NAMALWA (cell line): ENCODE results near the gene MRPS18A.

Experiments
- DNase-seq: peaks from one replicate; pipeline ENCODE4 v3.0.0-alpha.2; 2015; ENCODE audit warnings: low spot score

Gene MRPS18A

GRCh38 chr6:43687437-43688347 lies at the start of gene MRPS18A:
TSS of gene MRPS18A (minus strand) at chr6:43687791. CDS start at chr6:43687779, 12 bp downstream.
- peak; percentile 84 for DNase-seq

- no peak for DNase-seq
Observed at GRCh38 chr6:43736844-43737243, 49.3 kb upstream of the MRPS18A start.

- no peak for DNase-seq
Observed at GRCh38 chr6:43736211-43736786, 48.7 kb upstream of the MRPS18A start.

GRCh38 chr6:43735642-43736199 lies 48.1 kb upstream of the MRPS18A start:
- DNase-seq: no peak

- DNase-seq: no peak
Observed at GRCh38 chr6:43734294-43734665, 46.7 kb upstream of the MRPS18A start.

- no peak for DNase-seq
Observed at GRCh38 chr6:43733471-43734293, 46.1 kb upstream of the MRPS18A start.

- DNase-seq: no peak
Observed at GRCh38 chr6:43730634-43731033, 43.0 kb upstream of the MRPS18A start.

GRCh38 chr6:43729537-43729936 lies 41.9 kb upstream of the MRPS18A start:
- no peak for DNase-seq

- DNase-seq: no peak
Observed at GRCh38 chr6:43728586-43728985, 41.0 kb upstream of the MRPS18A start.

GRCh38 chr6:43727634-43728033 lies 40.0 kb upstream of the MRPS18A start:
- no peak for DNase-seq

GRCh38 chr6:43725643-43726580 lies 38.3 kb upstream of the MRPS18A start:
- DNase-seq: no peak

- DNase-seq: peak; percentile 92
Observed at GRCh38 chr6:43724914-43725642, 37.5 kb upstream of the MRPS18A start.

GRCh38 chr6:43724354-43724753 lies 36.8 kb upstream of the MRPS18A start:
- peak; percentile 32 for DNase-seq

- peak; percentile 84 for DNase-seq
Observed at GRCh38 chr6:43723737-43724295, 36.2 kb upstream of the MRPS18A start.

- no peak for DNase-seq
Observed at GRCh38 chr6:43722920-43723545, 35.4 kb upstream of the MRPS18A start.

- DNase-seq: no peak
Observed at GRCh38 chr6:43720999-43721398, 33.4 kb upstream of the MRPS18A start.

- DNase-seq: no peak
Observed at GRCh38 chr6:43719511-43719910, 31.9 kb upstream of the MRPS18A start.

- no peak for DNase-seq
Observed at GRCh38 chr6:43718387-43719105, 31.0 kb upstream of the MRPS18A start.

- no peak for DNase-seq
Observed at GRCh38 chr6:43717822-43718221, 30.2 kb upstream of the MRPS18A start.
